Esophagus squamous epithelium (tissue), 5 donors: ENCODE results near the gene CHGA. TPM values are rescaled to one million over a fixed set of nuclear protein-coding genes. Genes with fewer than 3 reads are reported as not detected.

ENCODE experiments used
- DNase-seq: peaks from one replicate; lab custom pipeline; 2025; lab: John Stamatoyannopoulos, UW
- H3K27ac ChIP-seq, 4 donors: fragments of 200-600 bp; sonication (generic); one replicate each; pipeline ENCODE4 v1.5.1; 2016 to 2019; ENCODE audit warnings: mild to moderate bottlenecking in 1 of 4
- H3K27me3 ChIP-seq, 4 donors: fragments of 200-600 bp; sonication (generic); 1 replicate in 3 of 4; 2 replicates in 1 of 4; pipeline versions ENCODE4 v1.5.1 to v1.6.0; 2017 to 2021; ENCODE audit warnings: antibody characterized with exemption in 1 of 4
- H3K36me3 ChIP-seq, 3 donors: fragments of 200-600 bp; sonication (generic); one replicate each; pipeline ENCODE4 v1.5.1; 2016 to 2019
- H3K4me1 ChIP-seq, 3 donors: fragments of 200-600 bp; sonication (generic); one replicate each; pipeline ENCODE4 v1.5.1; 2017 to 2019
- H3K4me3 ChIP-seq, 4 donors: fragments of 200-600 bp; sonication (generic); 1 replicate in 3 of 4; 2 replicates in 1 of 4; pipeline ENCODE4 v1.5.1; 2016 to 2019; ENCODE audit warnings: mild to moderate bottlenecking in 2 of 4, moderate library complexity in 1 of 4
- H3K9me3 ChIP-seq, 3 donors: fragments of 200-600 bp; sonication (generic); one replicate each; pipeline ENCODE4 v1.5.1; 2016 to 2019
- CTCF ChIP-seq, 6 experiments: fragments of 450-650 bp in 4 of 6; fragments of 200-600 bp in 2 of 6; sonication (generic) in 2 of 6; IDR thresholded peaks; one replicate each; pipeline ENCODE4 v1.5.1; 2016 to 2019; ENCODE audit warnings: antibody characterized with exemption in 6 of 6, mild to moderate bottlenecking in 4 of 6, moderate library complexity in 4 of 6
- POLR2A ChIP-seq, 4 donors: fragments of 450-650 bp; IDR thresholded peaks; one replicate each; pipeline ENCODE4 v1.6.1; 2017; ENCODE audit warnings: antibody characterized with exemption in 4 of 4, mild to moderate bottlenecking in 4 of 4, moderate library complexity in 3 of 4
- WGBS, 2 donors: methylation state at CpG; one replicate each; pipeline ENCODE4 v1.1.5; 2018; 5-methylcytosine and 5-hydroxymethylcytosine counted together
- intact Hi-C: fragments of 100-400 bp; cut with DNase I; formaldehyde crosslinking; loops from one replicate; pipeline ENCODE4 v1.15.0; 2022
- total RNA-seq, 4 donors: library from RNA; depleted of rRNA; stranded (reverse); fragments of >200 nt; gene quantifications; one replicate each; pipeline ENCODE4 v1.1.0, GENCODE V29; 2016
- donor health status: DM: yes; HTN: yes; CAD: no.

CHGA gene
- total RNA-seq, 4 donors from 2014 or later, result 0.31 TPM; not detected in 3

- no peak overlapping the region for H3K27ac ChIP-seq
- H3K4me1 ChIP-seq, result peaks cover 0 to 9% (median 0%) of the 10 kb centered on the region in 3 donors
- no peak for TF ChIP-seq CTCF (IDR thresholded peaks at IDR 0.05)
- no peak for TF ChIP-seq POLR2A (IDR thresholded peaks at IDR 0.05)
- H3K27me3 ChIP-seq, result peaks cover 0 to 86% (median 0%) of the 10 kb centered on the region in 4 donors
- no peak for DNase-seq
- WGBS, 2 donors, result 29 to 38% methylated on average over 4 of the region's 4 CpGs
- no peaks in the 10 kb centered on the region for H3K9me3 ChIP-seq
- no peaks in the 10 kb centered on the region for H3K36me3 ChIP-seq
- intact Hi-C loops, result no loop called here
- H3K4me3 ChIP-seq, result no peak overlapping the region
Observed at GRCh38 chr14:92922155-92922735, 705 bp upstream of the CHGA start.

GRCh38 chr14:92923744-92924103 is 774 bp downstream of the CHGA start:
- no peaks in the 10 kb centered on the region for H3K36me3 ChIP-seq
- H3K9me3 ChIP-seq, result no peaks in the 10 kb centered on the region
- 25 to 38% methylated on average over 5 of the region's 8 CpGs for WGBS, 2 donors
- intact Hi-C loops, result no loop called here
- DNase-seq, result no peak
- peaks cover 0 to 9% (median 0%) of the 10 kb centered on the region in 3 donors for H3K4me1 ChIP-seq
- peaks cover 0 to 72% (median 0%) of the 10 kb centered on the region in 4 donors for H3K27me3 ChIP-seq
- no peak overlapping the region for H3K4me3 ChIP-seq
- TF ChIP-seq POLR2A (IDR thresholded peaks at IDR 0.05), result no peak
- TF ChIP-seq CTCF (IDR thresholded peaks at IDR 0.05), result no peak
- no peak overlapping the region for H3K27ac ChIP-seq

DNA sequence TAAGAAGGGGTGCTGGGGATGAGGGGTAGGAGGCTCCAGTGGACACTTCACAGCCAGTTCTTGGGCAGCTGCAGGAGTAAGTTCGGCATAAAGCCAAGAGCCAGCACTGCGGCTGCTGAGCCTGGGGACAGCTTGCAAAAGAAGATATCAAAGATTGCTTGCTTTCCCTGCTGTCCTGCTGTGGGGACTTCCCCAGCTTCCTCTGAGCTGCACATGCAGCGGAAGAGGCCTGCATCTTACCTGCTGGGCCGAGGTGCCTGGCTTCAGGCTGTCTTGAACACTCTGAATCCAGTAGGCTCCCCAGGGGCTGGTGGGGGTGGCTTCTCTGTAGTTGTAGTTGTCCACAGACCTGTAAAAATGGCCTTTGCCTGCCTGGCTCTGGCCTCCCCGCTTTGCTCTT is 1.3 kb downstream of the CHGA start:
- Histone ChIP-seq H3K9me3 (no peaks in the 10 kb centered on the region), H3K27me3 (peaks cover 0 to 66% (median 0%) of the 10 kb centered on the region in 4 donors), H3K4me3 (no peak overlapping the region), H3K27ac (no peak overlapping the region), H3K4me1 (peaks cover 0 to 9% (median 0%) of the 10 kb centered on the region in 3 donors), H3K36me3 (no peaks in the 10 kb centered on the region)
- 31 to 43% methylated on average over 3 to 4 of the region's 5 CpGs for WGBS, 2 donors
- DNase-seq, result no peak
- TF ChIP-seq CTCF (IDR thresholded peaks at IDR 0.05) (no peak), POLR2A (IDR thresholded peaks at IDR 0.05) (no peak)
- intact Hi-C loops, result no loop called here

- DNase-seq, result no peak
- 53 to 70% methylated on average over 5 of the region's 6 CpGs for WGBS, 2 donors
- Histone ChIP-seq H3K9me3 (no peaks in the 10 kb centered on the region), H3K4me3 (no peak overlapping the region), H3K27ac (no peak overlapping the region), H3K27me3 (peaks cover 0 to 58% (median 0%) of the 10 kb centered on the region in 4 donors), H3K36me3 (no peaks in the 10 kb centered on the region), H3K4me1 (peaks cover 0 to 9% (median 0%) of the 10 kb centered on the region in 3 donors)
- TF ChIP-seq CTCF (IDR thresholded peaks at IDR 0.05) (no peak), POLR2A (IDR thresholded peaks at IDR 0.05) (no peak)
- intact Hi-C loops, result no loop called here
Observed at GRCh38 chr14:92925446-92925845, 2.5 kb downstream of the CHGA start.

DNA sequence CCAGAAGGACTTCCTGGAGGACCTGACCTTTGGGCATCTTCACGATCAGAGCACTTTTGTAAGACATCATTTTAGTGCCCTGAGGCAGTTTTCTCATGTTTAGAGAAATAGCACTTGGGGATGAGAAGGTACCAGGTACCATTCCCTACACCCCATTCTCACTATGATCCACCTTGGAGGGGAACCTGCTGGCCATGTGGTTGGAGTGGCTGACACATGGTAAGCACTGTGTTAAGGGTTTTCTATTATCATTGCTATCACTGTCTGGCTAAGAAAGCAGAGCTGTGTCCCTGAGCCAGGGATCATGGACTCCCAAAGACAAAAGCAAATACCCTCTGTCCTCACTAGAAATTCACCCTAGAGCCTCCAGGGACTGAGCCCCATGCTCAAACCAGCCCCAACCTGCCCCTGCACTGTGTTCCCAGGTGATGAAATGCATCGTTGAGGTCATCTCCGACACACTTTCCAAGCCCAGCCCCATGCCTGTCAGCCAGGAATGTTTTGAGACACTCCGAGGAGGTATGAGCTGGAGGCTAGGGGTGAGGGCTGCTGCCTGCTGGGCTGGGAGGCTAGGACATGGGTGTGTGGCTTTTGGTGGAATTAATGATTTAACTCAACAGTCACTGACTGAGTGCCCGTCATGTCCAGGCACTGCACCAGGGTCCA is 3.4 kb downstream of the CHGA start:
- no peaks in the 10 kb centered on the region for H3K9me3 ChIP-seq
- intact Hi-C loops, result no loop called here
- TF ChIP-seq CTCF (IDR thresholded peaks at IDR 0.05) (no peak), POLR2A (IDR thresholded peaks at IDR 0.05) (no peak)

More for the DNA sequence above, 3.4 kb downstream of the CHGA start:
- 43 to 49% methylated on average over 4 to 5 of the region's 5 CpGs for whole genome bisulfite sequencing, 2 donors
- H3K4me3 ChIP-seq, result no peak overlapping the region
- H3K27ac ChIP-seq, result no peak overlapping the region
- peaks cover 0 to 9% (median 0%) of the 10 kb centered on the region in 3 donors for H3K4me1 ChIP-seq
- H3K36me3 ChIP-seq, result no peaks in the 10 kb centered on the region
- no peak for DNase-seq
- peaks cover 0 to 52% (median 0%) of the 10 kb centered on the region in 4 donors for H3K27me3 ChIP-seq
